ENCODE measurements around the gene SAC3D1. TPM values are rescaled to one million over a fixed set of nuclear protein-coding genes. Genes with fewer than 3 reads are reported as not detected.

SAC3D1 gene
- total RNA-seq, 1 donor from 2014 or later = 11.3 TPM

- DNase-seq (ENCODE audit: low read depth) = no peak
Observed at GRCh38 chr11:65059959-65060824, 19.2 kb downstream of the SAC3D1 start.

GRCh38 chr11:65060913-65061408 is 20.0 kb downstream of the SAC3D1 start:
- DNase-seq (ENCODE audit: low read depth) = no peak

GRCh38 chr11:65063532-65063931 is 22.5 kb downstream of the SAC3D1 start:
- DNase-seq (ENCODE audit: low read depth) = no peak

GRCh38 chr11:65064847-65065240 is 23.8 kb downstream of the SAC3D1 start:
- DNase-seq (ENCODE audit: low read depth) = no peak

DNA sequence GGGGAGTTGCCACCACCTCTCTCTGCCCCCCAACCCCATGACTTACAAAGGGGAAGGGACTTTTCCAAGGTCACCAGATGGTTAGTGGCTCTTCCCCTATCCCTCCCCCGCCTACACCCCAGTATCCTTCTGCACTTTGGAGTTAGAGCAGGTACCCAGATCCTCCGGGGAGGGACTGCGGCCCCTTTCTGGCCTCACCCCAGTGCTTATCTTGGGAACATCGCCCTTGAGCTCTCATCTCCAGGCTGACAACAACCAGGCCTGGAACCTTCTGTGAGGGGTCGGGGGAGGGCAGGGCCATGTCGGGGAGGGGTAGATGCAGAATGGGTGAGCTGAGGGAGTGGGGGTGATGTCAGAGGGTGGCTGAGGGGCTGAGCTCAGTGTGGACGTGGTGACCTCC is 24.8 kb downstream of the SAC3D1 start:
- no peak for DNase-seq (ENCODE audit: low read depth)

- no peak for DNase-seq (ENCODE audit: low read depth)
Observed at GRCh38 chr11:65066315-65066714, 25.3 kb downstream of the SAC3D1 start.

DNA sequence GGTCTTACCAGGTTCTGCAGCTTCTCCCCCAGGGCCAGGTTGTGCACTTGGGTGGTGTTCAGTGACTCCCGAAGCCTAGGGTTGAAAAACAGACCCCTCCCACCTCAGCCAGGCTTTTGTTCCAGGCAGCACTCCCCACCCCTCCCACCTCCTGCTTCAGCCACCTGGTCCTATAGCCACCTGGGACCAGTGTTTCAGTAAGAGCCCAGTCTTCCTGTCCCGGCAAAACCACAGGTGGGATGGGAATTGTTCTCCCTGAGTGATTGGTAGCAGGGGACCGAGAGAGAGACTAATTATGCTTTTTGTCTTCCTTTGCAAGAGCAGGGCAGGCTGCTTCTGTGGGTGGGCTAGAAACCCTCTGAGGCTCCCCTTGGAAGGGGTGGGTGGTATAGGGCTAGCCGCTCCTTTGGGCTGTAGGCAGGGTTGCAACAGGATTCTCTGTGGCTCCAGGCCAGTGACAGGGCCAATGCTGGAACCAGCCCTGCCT is 25.8 kb downstream of the SAC3D1 start:
- DNase-seq (ENCODE audit: low read depth) = no peak

GRCh38 chr11:65067446-65067845 is 26.4 kb downstream of the SAC3D1 start:
- no peak for DNase-seq (ENCODE audit: low read depth)

DNA sequence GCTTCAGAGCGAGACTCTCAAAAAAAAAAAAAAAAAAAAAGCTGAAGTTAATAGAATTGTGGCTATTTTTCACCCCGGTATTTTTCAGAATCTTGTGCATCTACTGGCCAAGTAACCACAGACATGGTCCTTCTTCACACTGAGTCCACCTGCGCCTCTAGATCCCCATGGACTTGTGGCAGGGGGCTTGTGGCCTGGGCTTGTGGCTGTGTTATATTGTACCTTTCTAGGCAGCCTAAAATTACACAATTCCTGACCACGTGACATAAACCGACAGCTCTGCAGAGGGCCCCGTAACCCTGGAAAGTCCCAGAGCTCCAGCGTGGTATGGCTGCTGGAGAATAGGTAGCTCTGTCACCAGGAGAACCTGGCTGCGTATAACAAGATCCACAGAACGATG is 28.2 kb downstream of the SAC3D1 start:
- DNase-seq (ENCODE audit: low read depth) = peak; percentile 35

GRCh38 chr11:65071907-65072630 is 31.1 kb downstream of the SAC3D1 start:
- no peak for DNase-seq (ENCODE audit: low read depth)

- DNase-seq (ENCODE audit: low read depth) = no peak
Observed at GRCh38 chr11:65072631-65072966, 31.6 kb downstream of the SAC3D1 start.

- DNase-seq (ENCODE audit: low read depth) = no peak
Observed at GRCh38 chr11:65077451-65077850, 36.4 kb downstream of the SAC3D1 start.

DNA sequence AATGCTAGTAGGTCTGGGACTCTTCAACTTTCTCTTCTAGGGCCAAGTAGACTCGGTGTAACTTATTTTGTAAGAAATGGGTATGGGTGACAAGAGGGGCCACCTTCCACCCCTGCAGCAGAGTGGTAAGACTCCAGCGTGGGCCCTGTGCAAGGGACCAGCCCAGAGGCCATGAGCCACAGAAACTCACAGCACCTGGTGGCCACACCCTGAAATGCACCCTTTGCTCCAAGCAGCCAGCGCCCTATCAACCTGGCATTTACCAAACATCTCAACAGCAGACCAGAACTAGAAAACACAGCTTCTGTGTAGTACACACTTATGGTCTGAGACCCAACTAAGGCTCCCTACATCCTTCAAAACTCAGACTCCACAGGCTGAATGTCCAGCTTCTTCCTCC is 37.1 kb downstream of the SAC3D1 start:
- DNase-seq (ENCODE audit: low read depth) = peak; percentile 29

GRCh38 chr11:65078786-65079342 is 37.9 kb downstream of the SAC3D1 start:
- DNase-seq (ENCODE audit: low read depth) = no peak

DNA sequence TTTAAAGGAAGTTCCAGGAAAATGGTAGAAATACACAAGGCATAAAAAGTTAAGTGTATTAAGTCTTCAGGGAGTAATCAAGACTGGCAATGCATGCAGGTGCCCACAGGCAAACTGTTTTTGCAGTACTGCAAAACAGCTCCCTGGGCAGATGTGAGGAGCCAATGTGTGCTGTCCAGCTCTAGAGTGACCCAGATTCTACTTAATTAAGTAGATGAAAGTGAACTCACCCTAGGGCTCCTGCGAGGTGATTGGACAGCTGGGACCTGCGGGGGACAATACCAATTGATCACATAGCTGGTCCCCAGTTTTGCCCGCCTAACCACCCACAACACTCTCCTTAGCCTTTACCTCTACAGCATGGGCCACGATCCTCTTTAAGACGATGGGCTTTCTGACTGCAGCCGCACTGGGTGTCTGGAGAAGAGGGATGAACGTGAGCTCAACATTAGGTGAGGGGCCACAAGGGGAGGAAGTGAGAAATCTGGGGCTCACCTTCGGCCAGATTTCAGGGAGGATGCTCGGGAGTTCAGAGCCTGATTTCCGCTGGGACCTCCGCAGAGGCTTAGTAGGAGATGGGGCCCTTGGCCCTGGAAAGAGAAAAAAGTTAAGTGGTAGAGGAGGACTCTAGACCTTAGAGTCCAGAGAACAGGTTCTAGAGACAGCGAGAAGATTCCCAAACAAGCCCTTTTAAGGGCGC is 42.3 kb downstream of the SAC3D1 start:
- no peak for DNase-seq (ENCODE audit: low read depth)

- DNase-seq (ENCODE audit: low read depth) = peak; percentile 86
Observed at GRCh38 chr11:65083834-65084597, 43.0 kb downstream of the SAC3D1 start, which contains the start of the genes CDCA5 and ZFPL1. TSS of gene CDCA5 (minus strand) at chr11:65084040. CDS start at chr11:65083978, 62 bp downstream. TSS of gene ZFPL1 (plus strand) at chr11:65084222. CDS start at chr11:65084699, 477 bp downstream.

DNA sequence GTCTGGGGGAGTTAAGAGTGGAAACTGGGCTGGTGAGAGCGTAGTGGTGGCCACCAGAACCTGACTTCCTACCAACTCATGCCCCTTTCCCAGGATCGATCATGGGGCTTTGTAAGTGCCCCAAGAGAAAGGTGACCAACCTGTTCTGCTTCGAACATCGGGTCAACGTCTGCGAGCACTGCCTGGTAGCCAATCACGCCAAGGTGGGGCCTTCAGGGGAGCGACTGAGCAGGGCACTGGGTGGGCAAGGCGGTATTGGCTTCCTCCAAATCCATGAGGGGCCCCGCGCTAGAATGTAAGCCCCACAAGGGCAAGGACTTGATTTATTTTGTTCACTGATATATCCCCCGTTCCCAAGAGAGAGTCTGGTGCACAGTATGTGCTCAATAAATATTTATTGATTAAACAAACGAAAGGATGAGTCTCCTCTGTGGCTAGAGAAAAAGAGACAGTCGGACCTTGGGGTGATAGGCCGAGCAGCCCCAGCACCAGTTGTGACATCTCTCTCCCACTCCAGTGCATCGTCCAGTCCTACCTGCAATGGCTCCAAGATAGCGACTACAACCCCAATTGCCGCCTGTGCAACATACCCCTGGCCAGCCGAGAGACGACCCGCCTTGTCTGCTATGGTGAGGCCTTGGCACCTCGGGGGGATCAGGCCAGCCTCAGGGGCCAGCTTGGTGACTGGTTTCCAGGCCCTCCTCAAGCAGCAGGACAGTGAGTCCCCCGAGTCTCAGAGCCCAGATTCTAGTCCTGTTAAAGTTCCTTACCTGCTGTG is 43.8 kb downstream of the SAC3D1 start:
- DNase-seq (ENCODE audit: low read depth) = no peak

DNA sequence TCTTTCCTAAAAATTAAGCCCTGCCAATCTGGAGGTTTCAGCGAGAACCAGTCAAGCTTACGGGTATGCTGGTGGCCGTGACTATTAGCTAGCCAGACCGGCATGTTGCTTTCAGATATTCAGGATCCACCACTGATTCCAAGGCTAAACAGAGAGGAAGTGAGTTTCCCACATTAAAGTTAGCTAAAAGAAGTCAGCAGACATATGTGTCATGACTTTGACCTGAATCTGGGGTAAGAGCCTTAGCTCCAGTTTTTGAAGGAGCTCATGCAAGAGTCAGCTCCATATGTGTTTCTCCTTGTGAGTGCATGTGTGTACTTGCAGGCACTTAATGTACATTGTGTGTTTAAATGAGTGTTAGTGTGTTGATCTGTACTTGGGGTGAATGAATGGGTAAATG is 44.4 kb downstream of the SAC3D1 start:
- DNase-seq (ENCODE audit: low read depth) = no peak

GRCh38 chr11:65086809-65087208 is 45.8 kb downstream of the SAC3D1 start:
- DNase-seq (ENCODE audit: low read depth) = no peak

GRCh38 chr11:65087216-65087615 is 46.2 kb downstream of the SAC3D1 start:
- no peak for DNase-seq (ENCODE audit: low read depth)
